Right renal pelvis (tissue), 4 donors: Measurements from ENCODE around the gene GP1BA. TPM values are rescaled to one million over a fixed set of nuclear protein-coding genes. Genes with fewer than 3 reads are reported as not detected.

Source experiments
- DNase-seq, 4 donors: peaks; one replicate each; pipeline ENCODE4 v3.0.0-alpha.2; 2013; ENCODE audit warnings: low read depth in 4 of 4, low spot score in 3 of 4, missing footprints in 1 of 4
- polyA plus RNA-seq, 4 donors: library from polyadenylated mRNA; unstranded; fragments of 120-200 nt; gene quantifications; one replicate each; pipeline ENCODE4 v1.2.1, GENCODE V29; 2013; ENCODE audit not compliant: insufficient read length in 4 of 4

Gene GP1BA
- 1 to 10 TPM; 1.4 to 3.5 (median 1.8) TPM for polyA plus RNA-seq

- no peak for DNase-seq
Measured at GRCh38 chr17:4931963-4932362, at the start of gene GP1BA. TSS of gene GP1BA (plus strand) at chr17:4932277. CDS start at chr17:4932605, 328 bp downstream.

GRCh38 chr17:4884489-4884888 lies 47.6 kb upstream of the GP1BA start:
- no peak for DNase-seq

GRCh38 chr17:4886830-4887229 lies 45.2 kb upstream of the GP1BA start:
- DNase-seq = no peak

- DNase-seq = no peak
Measured at GRCh38 chr17:4887581-4887980, 44.5 kb upstream of the GP1BA start.

- DNase-seq = no peak
Measured at GRCh38 chr17:4891411-4892410, 40.4 kb upstream of the GP1BA start.

- DNase-seq = no peak
Measured at GRCh38 chr17:4892499-4893221, 39.4 kb upstream of the GP1BA start.

GRCh38 chr17:4893272-4893671 lies 38.8 kb upstream of the GP1BA start:
- DNase-seq = no peak

GRCh38 chr17:4893721-4894560 lies 38.1 kb upstream of the GP1BA start:
- no peak for DNase-seq

- DNase-seq = no peak
Measured at GRCh38 chr17:4895121-4895520, 37.0 kb upstream of the GP1BA start.

GRCh38 chr17:4895657-4896331 lies 36.3 kb upstream of the GP1BA start:
- DNase-seq = no peak

- DNase-seq = no peak
Measured at GRCh38 chr17:4896332-4897197, 35.5 kb upstream of the GP1BA start.

GRCh38 chr17:4897198-4897687 lies 34.8 kb upstream of the GP1BA start:
- DNase-seq = no peak

- no peak for DNase-seq
Measured at GRCh38 chr17:4897785-4898184, 34.3 kb upstream of the GP1BA start.

- no peak for DNase-seq
Measured at GRCh38 chr17:4898351-4898750, 33.7 kb upstream of the GP1BA start.

GRCh38 chr17:4898927-4899326 lies 33.1 kb upstream of the GP1BA start:
- DNase-seq = no peak

- DNase-seq = peak in 2 of 4 donors; percentile 49 to 67
Measured at GRCh38 chr17:4899341-4900230, 32.5 kb upstream of the GP1BA start, which contains the start of gene C17orf107. TSS of gene C17orf107 (plus strand) at chr17:4899536. CDS start at chr17:4899763, 227 bp downstream.

- no peak for DNase-seq
Measured at GRCh38 chr17:4900231-4901107, 31.6 kb upstream of the GP1BA start.
